ENCODE measurements around the gene SLC2A13. TPM values are rescaled to one million over a fixed set of nuclear protein-coding genes. Genes with fewer than 3 reads are reported as not detected.
"Not testable (repeated sequence)": the region's sequence is repeated elsewhere in the genome, so short reads cannot be mapped to it uniquely, and the experiment has no call there.

SLC2A13 gene
- total RNA-seq, 1 donor from 2014 or later, result 6.9 TPM

DNA sequence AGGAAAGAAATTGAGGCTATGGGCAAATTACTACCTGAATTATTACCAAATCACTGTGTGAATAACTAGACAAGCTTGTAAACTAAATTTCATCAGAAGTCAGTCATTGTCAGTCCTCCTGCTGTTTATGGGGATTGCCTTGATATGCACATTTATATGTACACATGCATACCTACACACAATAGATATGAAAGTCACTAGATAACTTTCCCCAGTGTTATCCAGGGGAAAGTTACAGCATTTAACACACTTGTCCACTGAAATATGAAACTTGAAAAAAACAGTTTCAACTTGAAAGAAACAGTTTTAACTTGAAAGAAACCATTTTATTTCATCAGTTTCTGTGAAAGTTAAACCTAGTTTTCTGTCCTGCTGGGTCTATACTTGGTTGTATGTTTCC is 199.6 kb downstream of the SLC2A13 start:
- Mint-ChIP-seq H3K4me1 (ENCODE audit: unreplicated experiment) (no peaks in the 10 kb centered on the region), H3K27ac (ENCODE audit: unreplicated experiment) (no peak overlapping the region), H3K4me3 (ENCODE audit: unreplicated experiment) (no peak overlapping the region), H3K36me3 (ENCODE audit: unreplicated experiment) (no peaks in the 10 kb centered on the region), H3K9me3 (ENCODE audit: unreplicated experiment) (no peaks in the 10 kb centered on the region), H3K27me3 (ENCODE audit: unreplicated experiment) (no peaks in the 10 kb centered on the region)
- TF ChIP-seq, protein P1, sequence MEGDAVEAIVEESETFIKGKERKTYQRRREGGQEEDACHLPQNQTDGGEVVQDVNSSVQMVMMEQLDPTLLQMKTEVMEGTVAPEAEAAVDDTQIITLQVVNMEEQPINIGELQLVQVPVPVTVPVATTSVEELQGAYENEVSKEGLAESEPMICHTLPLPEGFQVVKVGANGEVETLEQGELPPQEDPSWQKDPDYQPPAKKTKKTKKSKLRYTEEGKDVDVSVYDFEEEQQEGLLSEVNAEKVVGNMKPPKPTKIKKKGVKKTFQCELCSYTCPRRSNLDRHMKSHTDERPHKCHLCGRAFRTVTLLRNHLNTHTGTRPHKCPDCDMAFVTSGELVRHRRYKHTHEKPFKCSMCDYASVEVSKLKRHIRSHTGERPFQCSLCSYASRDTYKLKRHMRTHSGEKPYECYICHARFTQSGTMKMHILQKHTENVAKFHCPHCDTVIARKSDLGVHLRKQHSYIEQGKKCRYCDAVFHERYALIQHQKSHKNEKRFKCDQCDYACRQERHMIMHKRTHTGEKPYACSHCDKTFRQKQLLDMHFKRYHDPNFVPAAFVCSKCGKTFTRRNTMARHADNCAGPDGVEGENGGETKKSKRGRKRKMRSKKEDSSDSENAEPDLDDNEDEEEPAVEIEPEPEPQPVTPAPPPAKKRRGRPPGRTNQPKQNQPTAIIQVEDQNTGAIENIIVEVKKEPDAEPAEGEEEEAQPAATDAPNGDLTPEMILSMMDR (IDR thresholded peaks at IDR 0.05), result no peak
- no peak for DNase-seq (ENCODE audit: extremely low spot score, unreplicated experiment)

DNA sequence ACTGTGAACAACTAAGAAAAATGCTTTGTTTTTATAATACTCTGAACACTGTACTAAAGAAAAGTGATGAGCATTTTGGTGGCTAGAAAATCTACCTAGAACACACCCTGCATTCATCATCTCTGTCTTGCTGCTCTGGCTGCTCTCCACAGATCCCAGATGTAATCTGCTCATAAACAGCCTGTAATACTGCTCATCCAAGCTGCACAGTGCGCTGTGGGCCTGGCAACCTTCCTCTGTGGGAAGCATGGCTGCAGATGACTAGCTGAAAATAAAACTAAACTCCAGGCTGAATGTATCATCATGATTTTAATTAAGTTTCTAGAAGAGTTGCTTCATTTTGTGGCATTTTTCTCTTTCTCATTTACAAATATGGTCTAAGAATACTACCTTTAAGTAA is 200.7 kb downstream of the SLC2A13 start:
- no peaks in the 10 kb centered on the region for H3K27me3 Mint-ChIP-seq (ENCODE audit: unreplicated experiment)
- H3K27ac Mint-ChIP-seq (ENCODE audit: unreplicated experiment), result no peak overlapping the region
- no peak for DNase-seq (ENCODE audit: extremely low spot score, unreplicated experiment)

DNA sequence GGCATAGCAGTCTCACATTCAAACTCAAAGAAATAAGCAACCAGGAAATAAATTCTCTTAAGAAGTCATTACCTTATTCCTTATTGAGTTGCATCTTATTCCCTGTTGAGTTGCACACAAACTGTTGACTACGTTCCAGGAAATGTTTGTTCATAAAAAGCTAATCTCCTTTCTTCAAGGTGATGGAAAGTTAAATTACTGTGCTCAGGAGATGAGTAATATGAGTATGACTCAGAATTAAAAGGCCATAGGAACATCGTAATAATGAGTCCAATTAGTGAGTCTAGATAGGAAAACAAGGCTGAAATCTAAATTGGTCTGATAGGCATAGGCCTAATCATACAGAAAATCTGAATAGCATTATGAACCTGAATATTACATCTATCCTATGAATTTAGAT is 203.1 kb downstream of the SLC2A13 start:
- no peak overlapping the region for H3K4me3 Mint-ChIP-seq (ENCODE audit: unreplicated experiment)
- H3K36me3 Mint-ChIP-seq (ENCODE audit: unreplicated experiment), result no peaks in the 10 kb centered on the region
- DNase-seq (ENCODE audit: extremely low spot score, unreplicated experiment), result no peak
- no peaks in the 10 kb centered on the region for H3K27me3 Mint-ChIP-seq (ENCODE audit: unreplicated experiment)
- no peak overlapping the region for H3K27ac Mint-ChIP-seq (ENCODE audit: unreplicated experiment)
- no peaks in the 10 kb centered on the region for H3K9me3 Mint-ChIP-seq (ENCODE audit: unreplicated experiment)
- no peaks in the 10 kb centered on the region for H3K4me1 Mint-ChIP-seq (ENCODE audit: unreplicated experiment)
- TF ChIP-seq, protein P1 (IDR thresholded peaks at IDR 0.05), result no peak

More for the DNA sequence above, 200.7 kb downstream of the SLC2A13 start:
- no peaks in the 10 kb centered on the region for H3K9me3 Mint-ChIP-seq (ENCODE audit: unreplicated experiment)
- H3K4me3 Mint-ChIP-seq (ENCODE audit: unreplicated experiment), result no peak overlapping the region
- TF ChIP-seq, protein P1 (IDR thresholded peaks at IDR 0.05), result no peak
- H3K36me3 Mint-ChIP-seq (ENCODE audit: unreplicated experiment), result no peaks in the 10 kb centered on the region
- no peaks in the 10 kb centered on the region for H3K4me1 Mint-ChIP-seq (ENCODE audit: unreplicated experiment)

DNA sequence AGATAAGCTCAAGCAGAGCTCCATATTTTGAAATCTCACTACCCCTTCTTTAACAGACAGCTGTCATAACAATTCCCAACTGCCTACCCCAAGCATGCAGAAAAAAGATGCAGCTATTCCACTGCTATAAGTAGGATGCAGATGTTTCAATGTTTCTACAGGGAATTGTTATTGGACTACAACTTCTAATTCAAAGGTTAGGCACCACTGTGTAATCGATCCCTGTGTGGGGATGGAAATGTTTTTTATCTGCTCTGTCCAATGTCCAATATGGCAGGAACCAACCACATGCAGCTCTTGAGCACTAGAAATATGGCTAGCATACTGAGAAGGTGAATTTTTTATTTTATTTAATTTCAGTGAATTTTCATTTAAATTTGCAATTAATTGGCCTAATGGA is 208.6 kb downstream of the SLC2A13 start:
- Mint-ChIP-seq H3K4me1 (ENCODE audit: unreplicated experiment) (no peaks in the 10 kb centered on the region), H3K27me3 (ENCODE audit: unreplicated experiment) (no peaks in the 10 kb centered on the region), H3K36me3 (ENCODE audit: unreplicated experiment) (no peaks in the 10 kb centered on the region), H3K4me3 (ENCODE audit: unreplicated experiment) (no peak overlapping the region), H3K9me3 (ENCODE audit: unreplicated experiment) (peaks cover 5% of the 10 kb centered on the region), H3K27ac (ENCODE audit: unreplicated experiment) (no peak overlapping the region)
- no peak for DNase-seq (ENCODE audit: extremely low spot score, unreplicated experiment)
- TF ChIP-seq, protein P1 (IDR thresholded peaks at IDR 0.05), result no peak

DNA sequence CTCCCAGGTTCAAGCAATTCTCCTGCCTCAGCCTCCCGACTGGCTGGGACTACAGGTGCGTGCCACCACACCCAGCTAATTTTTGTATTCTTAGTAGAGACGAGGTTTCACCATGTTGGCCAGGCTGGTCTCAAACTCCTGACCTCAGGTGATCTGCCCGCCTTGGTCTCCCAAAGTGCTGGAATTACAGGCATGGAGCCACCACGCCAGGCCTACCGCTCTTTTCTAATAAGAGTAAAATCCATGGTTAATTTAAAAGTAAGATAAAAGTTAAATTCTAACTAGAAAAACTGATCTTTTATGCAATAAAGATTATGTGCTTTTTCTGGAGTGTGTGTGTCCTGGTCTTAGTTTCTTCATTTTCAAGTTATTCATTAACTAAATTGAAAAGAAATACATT is 212.5 kb downstream of the SLC2A13 start:
- H3K27ac Mint-ChIP-seq (ENCODE audit: unreplicated experiment); H3K4me3 Mint-ChIP-seq (ENCODE audit: unreplicated experiment); DNase-seq (ENCODE audit: extremely low spot score, unreplicated experiment); H3K4me1 Mint-ChIP-seq (ENCODE audit: unreplicated experiment); H3K9me3 Mint-ChIP-seq (ENCODE audit: unreplicated experiment); H3K27me3 Mint-ChIP-seq (ENCODE audit: unreplicated experiment); H3K36me3 Mint-ChIP-seq (ENCODE audit: unreplicated experiment): not testable (repeated sequence)

DNA sequence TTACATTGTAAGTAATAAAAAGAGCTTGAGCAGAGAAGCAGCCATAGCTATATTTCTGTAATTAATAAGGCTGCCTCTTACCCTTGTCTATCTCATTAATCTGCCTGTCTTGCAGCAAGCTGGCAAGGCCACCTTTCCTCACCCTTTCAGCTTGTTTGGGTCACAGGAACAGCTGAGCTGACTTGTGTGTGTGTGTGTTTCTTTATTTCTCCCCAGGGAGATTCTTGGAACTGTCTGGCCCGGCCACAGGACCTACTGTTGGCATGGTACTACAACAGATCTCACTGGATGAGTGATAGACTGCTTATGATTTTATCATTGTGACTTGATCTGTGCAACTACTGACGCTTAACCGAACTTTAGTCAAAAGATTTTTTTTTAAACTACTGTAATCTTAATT is 213.7 kb downstream of the SLC2A13 start:
- Mint-ChIP-seq H3K4me3 (ENCODE audit: unreplicated experiment) (no peak overlapping the region), H3K36me3 (ENCODE audit: unreplicated experiment) (no peaks in the 10 kb centered on the region), H3K27me3 (ENCODE audit: unreplicated experiment) (no peaks in the 10 kb centered on the region), H3K9me3 (ENCODE audit: unreplicated experiment) (peaks cover 5% of the 10 kb centered on the region), H3K27ac (ENCODE audit: unreplicated experiment) (no peak overlapping the region), H3K4me1 (ENCODE audit: unreplicated experiment) (no peaks in the 10 kb centered on the region)
- TF ChIP-seq, protein P1 (IDR thresholded peaks at IDR 0.05), result no peak
- no peak for DNase-seq (ENCODE audit: extremely low spot score, unreplicated experiment)
